ENCODE results near the gene DCD.
"Not testable (repeated sequence)": the region's sequence is repeated elsewhere in the genome, so short reads cannot be mapped to it uniquely, and the experiment has no call there.

The DCD gene

GRCh38 chr12:54650409-54650808 is 2.2 kb upstream of the DCD start:
- TF ChIP-seq TAF1 (IDR thresholded peaks at IDR 0.05; ENCODE audit: borderline replicate concordance, low read depth, low read length): no peak
- TF ChIP-seq POLR2A (IDR thresholded peaks at IDR 0.05; ENCODE audit: low read depth, low read length): no peak
- no peak for TF ChIP-seq POLR2AphosphoS5 (IDR thresholded peaks at IDR 0.05; ENCODE audit: low read depth, low read length)
- DNase-seq (ENCODE audit: insufficient read length) (no peak), FAIRE-seq (no peak)

GRCh38 chr12:54649825-54650224 is 1.7 kb upstream of the DCD start:
- DNase-seq (ENCODE audit: insufficient read length) (no peak), FAIRE-seq (no peak)
- TF ChIP-seq POLR2A (IDR thresholded peaks at IDR 0.05; ENCODE audit: low read depth, low read length) (no peak), POLR2AphosphoS5 (IDR thresholded peaks at IDR 0.05; ENCODE audit: low read depth, low read length) (no peak), TAF1 (IDR thresholded peaks at IDR 0.05; ENCODE audit: borderline replicate concordance, low read depth, low read length) (no peak)

DNA sequence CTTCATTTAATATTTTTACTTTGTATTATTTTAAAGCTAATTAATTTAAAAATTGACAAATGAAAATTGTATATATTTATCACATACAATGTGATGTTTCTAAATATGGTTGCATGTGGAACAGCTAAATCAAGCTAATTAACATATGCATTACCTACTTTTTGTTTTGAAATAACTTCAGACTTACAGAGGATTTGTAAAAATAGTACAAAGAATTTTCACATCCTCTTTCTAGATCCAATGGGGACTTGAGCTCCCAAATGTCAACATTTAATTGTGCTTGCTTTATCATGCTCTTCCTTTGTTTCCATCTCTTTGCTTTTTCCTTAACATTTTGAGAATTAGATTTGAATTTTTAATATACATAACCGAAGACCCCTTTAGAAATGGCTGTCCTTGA is 6.6 kb downstream of the DCD start:
- FAIRE-seq (no peak), DNase-seq (ENCODE audit: insufficient read length) (no peak)
- no peak for TF ChIP-seq POLR2A (IDR thresholded peaks at IDR 0.05; ENCODE audit: low read depth, low read length)
- no peak for TF ChIP-seq POLR2AphosphoS5 (IDR thresholded peaks at IDR 0.05; ENCODE audit: low read depth, low read length)
- TF ChIP-seq TAF1 (IDR thresholded peaks at IDR 0.05; ENCODE audit: borderline replicate concordance, low read depth, low read length): no peak

- DNase-seq (ENCODE audit: insufficient read length) (no peak), FAIRE-seq (no peak)
- TF ChIP-seq TAF1 (IDR thresholded peaks at IDR 0.05; ENCODE audit: borderline replicate concordance, low read depth, low read length) (no peak), POLR2AphosphoS5 (IDR thresholded peaks at IDR 0.05; ENCODE audit: low read depth, low read length) (no peak), POLR2A (IDR thresholded peaks at IDR 0.05; ENCODE audit: low read depth, low read length) (no peak)
These were observed 7.1 kb downstream of the DCD start for GRCh38 chr12:54641089-54641488.

DNA sequence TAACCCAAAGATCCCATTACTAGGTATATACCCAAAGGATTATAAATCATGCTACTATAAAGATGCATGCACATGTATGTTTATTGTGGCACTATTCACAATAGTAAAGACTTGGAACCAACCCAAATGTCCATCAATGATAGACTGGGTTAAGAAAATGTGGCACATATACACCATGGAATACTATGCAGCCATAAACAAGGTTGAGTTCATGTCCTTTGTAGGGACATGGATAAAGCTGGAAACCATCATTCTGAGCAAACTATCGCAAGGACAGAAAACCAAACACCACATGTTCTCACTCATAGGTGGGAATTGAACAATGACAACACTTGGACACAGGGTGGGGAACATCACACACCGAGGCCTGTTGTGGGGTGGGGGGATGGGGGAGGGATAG is 9.1 kb downstream of the DCD start:
- not testable (repeated sequence) for FAIRE-seq; DNase-seq (ENCODE audit: insufficient read length)

- no peak for FAIRE-seq
- DNase-seq (ENCODE audit: insufficient read length): no peak
- no peak for TF ChIP-seq POLR2AphosphoS5 (IDR thresholded peaks at IDR 0.05; ENCODE audit: low read depth, low read length)
- TF ChIP-seq TAF1 (IDR thresholded peaks at IDR 0.05; ENCODE audit: borderline replicate concordance, low read depth, low read length): no peak
- TF ChIP-seq POLR2A (IDR thresholded peaks at IDR 0.05; ENCODE audit: low read depth, low read length): no peak
These were observed 13.4 kb downstream of the DCD start, which contains the start of gene LACRT for GRCh38 chr12:54634795-54635194. LACRT (minus strand) TSS chr12:54634895; CDS start chr12:54634841, 54 bp downstream.

DNA sequence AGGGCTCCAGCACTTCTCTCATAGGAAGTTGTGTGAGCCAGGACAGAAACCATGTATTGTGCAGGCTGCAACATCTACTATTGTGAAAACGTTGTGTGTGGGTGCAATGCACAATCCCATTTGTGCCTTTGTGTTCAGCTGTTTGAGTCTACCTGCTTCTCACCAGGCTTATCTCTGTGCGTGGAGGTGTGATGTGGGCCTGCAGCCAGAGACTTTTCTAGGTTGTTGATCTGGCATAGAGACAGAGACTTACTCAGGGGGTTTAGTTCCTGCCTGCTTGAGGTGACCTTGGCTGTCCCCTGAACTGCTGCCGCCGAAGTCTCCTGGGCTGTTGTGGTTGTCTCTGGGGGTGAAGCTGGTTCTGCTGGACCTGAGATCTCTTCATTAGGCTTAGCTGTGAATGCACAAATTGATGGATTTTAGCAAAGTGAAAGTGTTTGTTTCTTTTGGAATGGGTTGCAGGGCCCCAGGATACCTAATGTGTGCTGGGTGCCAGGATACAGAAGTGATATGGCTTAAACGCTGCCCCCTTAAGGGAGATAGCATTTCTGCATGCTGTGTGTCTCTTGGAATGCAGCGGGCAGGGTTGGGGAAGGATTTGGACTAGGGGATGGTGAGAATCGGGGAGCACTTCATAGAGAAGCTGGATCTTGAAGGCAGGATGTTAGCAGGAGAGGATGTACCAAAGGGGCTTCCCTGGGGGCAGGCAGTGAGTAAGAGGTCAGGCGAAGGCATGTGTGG is 16.0 kb downstream of the DCD start:
- DNase-seq (ENCODE audit: insufficient read length) (no peak), FAIRE-seq (no peak)
- no peak for TF ChIP-seq TAF1 (IDR thresholded peaks at IDR 0.05; ENCODE audit: borderline replicate concordance, low read depth, low read length)

- no peak for TF ChIP-seq TAF1 (IDR thresholded peaks at IDR 0.05; ENCODE audit: borderline replicate concordance, low read depth, low read length)
- TF ChIP-seq POLR2AphosphoS5 (IDR thresholded peaks at IDR 0.05; ENCODE audit: low read depth, low read length): no peak
- no peak for TF ChIP-seq POLR2A (IDR thresholded peaks at IDR 0.05; ENCODE audit: low read depth, low read length)
- FAIRE-seq: no peak
- no peak for DNase-seq (ENCODE audit: insufficient read length)
These were observed 16.6 kb downstream of the DCD start for GRCh38 chr12:54631551-54631950.

- no peak for DNase-seq (ENCODE audit: insufficient read length)
- no peak for TF ChIP-seq TAF1 (IDR thresholded peaks at IDR 0.05; ENCODE audit: borderline replicate concordance, low read depth, low read length)
- no peak for TF ChIP-seq POLR2A (IDR thresholded peaks at IDR 0.05; ENCODE audit: low read depth, low read length)
- no peak for TF ChIP-seq POLR2AphosphoS5 (IDR thresholded peaks at IDR 0.05; ENCODE audit: low read depth, low read length)
- FAIRE-seq: no peak
These were observed 18.2 kb downstream of the DCD start for GRCh38 chr12:54629925-54630324.

DNA sequence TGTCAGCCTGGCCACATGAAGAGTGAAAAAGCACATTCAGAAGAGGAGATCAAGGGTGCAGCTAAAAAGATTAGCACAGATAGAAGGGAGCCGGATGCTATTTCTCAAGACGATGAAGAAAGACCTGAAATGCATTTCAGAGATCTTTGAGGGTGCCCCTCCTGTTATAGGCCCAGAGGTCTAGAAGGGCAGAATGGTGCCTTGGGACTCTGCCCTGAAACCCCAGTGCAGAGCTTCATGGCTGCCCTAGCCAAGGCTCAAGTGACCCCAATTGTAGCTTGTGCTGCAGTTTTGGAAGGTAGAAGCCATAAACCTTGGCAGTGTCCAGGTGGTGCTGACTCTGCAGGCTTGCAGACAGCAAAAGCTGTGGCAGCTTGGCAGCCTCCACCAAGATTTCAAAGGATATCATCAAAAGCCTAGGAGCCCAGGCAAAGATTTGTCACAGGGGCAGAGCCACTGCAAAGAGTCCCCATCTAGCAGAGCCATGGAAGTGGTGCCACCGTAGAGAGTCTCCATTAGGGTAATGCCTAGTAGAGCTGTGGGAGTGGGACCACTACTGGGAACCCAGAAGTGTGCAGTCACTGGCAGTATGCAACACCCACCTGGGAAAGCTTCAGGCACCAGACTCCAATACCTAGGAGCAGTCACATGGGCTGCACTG is 19.8 kb downstream of the DCD start:
- DNase-seq (ENCODE audit: insufficient read length): no peak
- TF ChIP-seq TAF1 (IDR thresholded peaks at IDR 0.05; ENCODE audit: borderline replicate concordance, low read depth, low read length) (no peak), POLR2AphosphoS5 (IDR thresholded peaks at IDR 0.05; ENCODE audit: low read depth, low read length) (no peak), POLR2A (IDR thresholded peaks at IDR 0.05; ENCODE audit: low read depth, low read length) (no peak)
- no peak for FAIRE-seq

- FAIRE-seq: no peak
- no peak for TF ChIP-seq POLR2AphosphoS5 (IDR thresholded peaks at IDR 0.05; ENCODE audit: low read depth, low read length)
- no peak for TF ChIP-seq TAF1 (IDR thresholded peaks at IDR 0.05; ENCODE audit: borderline replicate concordance, low read depth, low read length)
These were observed 20.9 kb downstream of the DCD start for GRCh38 chr12:54627304-54627703.

DNA sequence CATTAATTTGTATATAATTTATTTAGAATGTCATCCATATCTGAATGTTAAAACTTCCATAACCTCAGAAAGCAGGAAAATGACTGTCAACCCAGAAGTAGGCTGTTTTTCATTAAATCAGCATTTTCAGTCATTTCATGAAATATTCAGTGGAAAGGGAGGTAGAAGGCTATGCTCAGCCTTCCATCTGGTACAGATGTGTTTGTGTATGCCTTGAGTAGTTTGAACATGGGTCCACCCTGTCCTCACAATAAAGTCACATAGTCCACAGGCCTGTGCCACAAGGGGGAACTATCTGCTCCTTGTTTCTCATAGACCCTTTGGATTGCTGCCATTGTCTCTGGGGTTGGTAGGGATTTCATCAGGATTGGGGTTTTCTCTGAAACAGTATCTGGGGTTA is 22.6 kb downstream of the DCD start:
- DNase-seq (ENCODE audit: insufficient read length) (no peak), FAIRE-seq (no peak)
- TF ChIP-seq POLR2AphosphoS5 (IDR thresholded peaks at IDR 0.05; ENCODE audit: low read depth, low read length): no peak
- no peak for TF ChIP-seq POLR2A (IDR thresholded peaks at IDR 0.05; ENCODE audit: low read depth, low read length)
- TF ChIP-seq TAF1 (IDR thresholded peaks at IDR 0.05; ENCODE audit: borderline replicate concordance, low read depth, low read length): no peak

More at GRCh38 chr12:54627304-54627703, 20.9 kb downstream of the DCD start:
- no peak for DNase-seq (ENCODE audit: insufficient read length)

Data from GM12892 (cell line).